CD4-positive, alpha-beta memory T cell (primary cell): ENCODE results near the gene KLC1. TPM values are rescaled to one million over a fixed set of nuclear protein-coding genes. Genes with fewer than 3 reads are reported as not detected.

Experiments used
- CTCF ChIA-PET: fragments of 350-600 bp; sonication (Branson Sonifier 250); formaldehyde crosslinking; loops from one replicate; lab custom pipeline; 2021; ENCODE audit warnings: inconsistent platforms; ENCODE audit not compliant: partially characterized antibody; lab: Charles Lee
- POLR2A ChIA-PET: fragments of 350-600 bp; sonication (Branson Sonifier 250); formaldehyde crosslinking; loops from one replicate; lab custom pipeline; 2021; ENCODE audit not compliant: partially characterized antibody; lab: Charles Lee
- DNase-seq, 5 donors: peaks; one replicate each; pipeline versions ENCODE4 v3.0.0 to v3.0.0-alpha.2; 2020 to 2022; ENCODE audit warnings: mixed read lengths in 1 of 5
- H3K27ac ChIP-seq: one replicate; pipeline ENCODE4 v1.7.0; 2013; ENCODE audit warnings: low read depth, low read length
- H3K27me3 ChIP-seq: 2 replicates; pipeline ENCODE4 v1.7.0; 2013; ENCODE audit warnings: mild to moderate bottlenecking, low read length, moderate library complexity; ENCODE audit not compliant: insufficient read depth
- H3K36me3 ChIP-seq: 2 replicates; pipeline ENCODE4 v1.7.0; 2013; ENCODE audit warnings: mild to moderate bottlenecking, low read length, moderate library complexity; ENCODE audit not compliant: insufficient read depth
- H3K4me1 ChIP-seq: 2 replicates; pipeline ENCODE4 v1.7.0; 2013; ENCODE audit warnings: mild to moderate bottlenecking, low read length, moderate library complexity; ENCODE audit not compliant: insufficient read depth
- H3K4me3 ChIP-seq, 2 donors: one replicate each; pipeline ENCODE4 v1.7.0; 2013; ENCODE audit warnings: low read length in 2 of 2, mild to moderate bottlenecking in 1 of 2
- H3K9me3 ChIP-seq, 2 donors: one replicate each; pipeline ENCODE4 v1.7.0; 2013; ENCODE audit warnings: low read length in 2 of 2, control low read depth in 1 of 2; ENCODE audit not compliant: control insufficient read depth in 1 of 2
- H3K27ac Mint-ChIP-seq, 7 donors: one replicate each; pipeline ENCODE4 v1.8.0; 2020 to 2021; ENCODE audit warnings: mixed read lengths in 7 of 7, mild to moderate bottlenecking in 6 of 7, inconsistent platforms in 3 of 7, moderate library complexity in 3 of 7
- H3K27me3 Mint-ChIP-seq, 2 donors: one replicate each; pipeline ENCODE4 v1.8.0; 2020 to 2021; ENCODE audit warnings: mixed read lengths in 2 of 2
- H3K36me3 Mint-ChIP-seq, 2 donors: one replicate each; pipeline ENCODE4 v1.8.0; 2020 to 2021; ENCODE audit warnings: mixed read lengths in 2 of 2, inconsistent platforms in 1 of 2, mild to moderate bottlenecking in 1 of 2
- H3K4me1 Mint-ChIP-seq, 4 donors: one replicate each; pipeline ENCODE4 v1.8.0; 2020 to 2021; ENCODE audit warnings: mixed read lengths in 4 of 4, mild to moderate bottlenecking in 1 of 4
- H3K4me3 Mint-ChIP-seq, 8 donors: one replicate each; pipeline ENCODE4 v1.8.0; 2020 to 2021; ENCODE audit warnings: mixed read lengths in 8 of 8, mild to moderate bottlenecking in 7 of 8, moderate library complexity in 6 of 8, inconsistent platforms in 3 of 8
- H3K9me3 Mint-ChIP-seq, 8 donors: one replicate each; pipeline ENCODE4 v1.8.0; 2020 to 2021; ENCODE audit warnings: mixed read lengths in 8 of 8, mild to moderate bottlenecking in 5 of 8, inconsistent platforms in 3 of 8, moderate library complexity in 1 of 8
- intact Hi-C: fragments of 100-400 bp; cut with micrococcal nuclease; formaldehyde crosslinking; loops from one replicate; pipeline ENCODE4 v1.15.1; 2023
- polyA plus RNA-seq, 2 donors: library from polyadenylated mRNA; unstranded; fragments of 300-500 nt; fragmentation: Illumina TruSeq; gene quantifications; one replicate each; pipeline ENCODE4 v1.2.3, GENCODE V29; 2021
- total RNA-seq, 2 experiments: library from RNA; stranded (reverse); gene quantifications; one replicate each; pipeline ENCODE4 v1.2.3, GENCODE V29; 2021

KLC1 gene
- total and polyA plus RNA-seq, 4 experiments from 2014 or later = 31.8 to 278 (median 165) TPM

GRCh38 chr14:103707329-103708263 lies 78.6 kb downstream of the KLC1 start:
- H3K36me3 Mint-ChIP-seq = peaks cover 10 to 20% of the 10 kb centered on the region in 2 donors
- no peaks in the 10 kb centered on the region for H3K4me1 ChIP-seq
- DNase-seq = peak in 1 of 5 donors; percentile 21
- POLR2A ChIA-PET = interaction anchor here (1.4 kb wide), 1 partner anchor 8 kb away, joined by 4 read pairs; the partner anchor contains the start of genes XRCC3 and ZFYVE21
- H3K27ac Mint-ChIP-seq = no peak overlapping the region
- H3K4me1 Mint-ChIP-seq = peaks cover 2 to 13% (median 4%) of the 10 kb centered on the region in 4 donors
- no peaks in the 10 kb centered on the region for H3K9me3 ChIP-seq
- no peaks in the 10 kb centered on the region for H3K36me3 ChIP-seq
- peaks cover 0 to 8% (median 0%) of the 10 kb centered on the region in 8 donors for H3K9me3 Mint-ChIP-seq
- no peaks in the 10 kb centered on the region for H3K27me3 ChIP-seq
- no peak overlapping the region for H3K4me3 ChIP-seq
- CTCF ChIA-PET = no interaction called here
- H3K27ac ChIP-seq = no peak overlapping the region
- intact Hi-C loops = no loop called here
- H3K4me3 Mint-ChIP-seq = no peak overlapping the region
- H3K27me3 Mint-ChIP-seq = no peaks in the 10 kb centered on the region

GRCh38 chr14:103708750-103709187 lies 79.8 kb downstream of the KLC1 start:
- peaks cover 3 to 24% (median 7%) of the 10 kb centered on the region in 4 donors for H3K4me1 Mint-ChIP-seq
- no peak for DNase-seq
- H3K27me3 Mint-ChIP-seq = no peaks in the 10 kb centered on the region
- Histone ChIP-seq H3K4me1 (peaks cover 3% of the 10 kb centered on the region), H3K27me3 (no peaks in the 10 kb centered on the region), H3K9me3 (no peaks in the 10 kb centered on the region), H3K4me3 (no peak overlapping the region), H3K36me3 (no peaks in the 10 kb centered on the region), H3K27ac (no peak overlapping the region)
- peak overlapping the region in 1 of 8 donors; percentile 36 for H3K4me3 Mint-ChIP-seq
- no peak overlapping the region for H3K27ac Mint-ChIP-seq
- intact Hi-C loops = no loop called here
- peaks cover 0 to 8% (median 0%) of the 10 kb centered on the region in 8 donors for H3K9me3 Mint-ChIP-seq
- CTCF ChIA-PET = no interaction called here
- peaks cover 3 to 9% of the 10 kb centered on the region in 2 donors for H3K36me3 Mint-ChIP-seq
- POLR2A ChIA-PET = no interaction called here

GRCh38 chr14:103709814-103710213 lies 80.8 kb downstream of the KLC1 start:
- intact Hi-C loops = no loop called here
- Histone ChIP-seq H3K27ac (no peak overlapping the region), H3K4me3 (no peak overlapping the region), H3K36me3 (no peaks in the 10 kb centered on the region), H3K4me1 (peaks cover 12% of the 10 kb centered on the region), H3K9me3 (no peaks in the 10 kb centered on the region), H3K27me3 (no peaks in the 10 kb centered on the region)
- ChIA-PET POLR2A (no interaction called here), CTCF (no interaction called here)
- Mint-ChIP-seq H3K27ac (peak overlapping the region in 2 of 7 donors; percentile 78 to 79), H3K4me1 (peaks cover 1 to 30% (median 11%) of the 10 kb centered on the region in 4 donors), H3K4me3 (no peak overlapping the region), H3K36me3 (peaks cover 0 to 4% of the 10 kb centered on the region in 2 donors), H3K27me3 (no peaks in the 10 kb centered on the region), H3K9me3 (peaks cover 0 to 6% (median 0%) of the 10 kb centered on the region in 8 donors)
- no peak for DNase-seq

GRCh38 chr14:103710771-103711377 lies 81.9 kb downstream of the KLC1 start:
- ChIA-PET CTCF (no interaction called here), POLR2A (no interaction called here)
- H3K4me1 Mint-ChIP-seq = peaks cover 4 to 34% (median 16%) of the 10 kb centered on the region in 4 donors
- no peaks in the 10 kb centered on the region for H3K27me3 ChIP-seq
- no peak overlapping the region for H3K4me3 ChIP-seq
- no peak for DNase-seq
- H3K9me3 ChIP-seq = no peaks in the 10 kb centered on the region
- H3K27me3 Mint-ChIP-seq = no peaks in the 10 kb centered on the region
- H3K27ac Mint-ChIP-seq = peak overlapping the region in 4 of 7 donors; percentile 8 to 85 (median 50)
- peaks cover 0 to 6% (median 0%) of the 10 kb centered on the region in 8 donors for H3K9me3 Mint-ChIP-seq
- intact Hi-C loops = no loop called here
- H3K4me3 Mint-ChIP-seq = peak overlapping the region in 1 of 8 donors; percentile 30
- H3K36me3 ChIP-seq = no peaks in the 10 kb centered on the region
- peaks cover 12% of the 10 kb centered on the region for H3K4me1 ChIP-seq
- peaks cover 0 to 3% of the 10 kb centered on the region in 2 donors for H3K36me3 Mint-ChIP-seq
- H3K27ac ChIP-seq = no peak overlapping the region

GRCh38 chr14:103711516-103712431 lies 82.8 kb downstream of the KLC1 start:
- no peak overlapping the region for H3K27ac ChIP-seq
- H3K27me3 ChIP-seq = no peaks in the 10 kb centered on the region
- H3K9me3 ChIP-seq = no peaks in the 10 kb centered on the region
- no peak overlapping the region for H3K4me3 ChIP-seq
- peaks cover 0 to 3% of the 10 kb centered on the region in 2 donors for H3K36me3 Mint-ChIP-seq
- no peaks in the 10 kb centered on the region for H3K36me3 ChIP-seq
- H3K4me3 Mint-ChIP-seq = peak overlapping the region in 3 of 8 donors; percentile 9 to 43 (median 35)
- peak overlapping the region in 4 of 7 donors; percentile 35 to 85 (median 63) for H3K27ac Mint-ChIP-seq
- DNase-seq = peak in 1 of 5 donors; percentile 30
- H3K4me1 ChIP-seq = peaks cover 17% of the 10 kb centered on the region
- H3K4me1 Mint-ChIP-seq = peaks cover 5 to 38% (median 18%) of the 10 kb centered on the region in 4 donors
- CTCF ChIA-PET = no interaction called here
- peaks cover 0 to 6% (median 0%) of the 10 kb centered on the region in 8 donors for H3K9me3 Mint-ChIP-seq
- intact Hi-C loops = no loop called here
- no peaks in the 10 kb centered on the region for H3K27me3 Mint-ChIP-seq
- POLR2A ChIA-PET = no interaction called here

- peaks cover 0 to 3% of the 10 kb centered on the region in 2 donors for H3K36me3 Mint-ChIP-seq
- Histone ChIP-seq H3K27me3 (no peaks in the 10 kb centered on the region), H3K36me3 (no peaks in the 10 kb centered on the region), H3K4me3 (no peak overlapping the region), H3K4me1 (peaks cover 21% of the 10 kb centered on the region), H3K27ac (no peak overlapping the region), H3K9me3 (no peaks in the 10 kb centered on the region)
- no peak overlapping the region for H3K4me3 Mint-ChIP-seq
- ChIA-PET POLR2A (interaction anchor here (1.5 kb wide), 1 partner anchor 8 kb away, joined by 4 read pairs; no protein-coding TSS in a partner anchor), CTCF (interaction anchor here (0.6 kb wide), 1 partner anchor 18 kb away, joined by 3 read pairs; no protein-coding TSS in a partner anchor)
- H3K4me1 Mint-ChIP-seq = peaks cover 12 to 47% (median 27%) of the 10 kb centered on the region in 4 donors
- H3K27me3 Mint-ChIP-seq = no peaks in the 10 kb centered on the region
- intact Hi-C loops = no loop called here
- DNase-seq = peak in 1 of 5 donors; percentile 38
- H3K27ac Mint-ChIP-seq = peak overlapping the region in 4 of 7 donors; percentile 22 to 75 (median 52)
- H3K9me3 Mint-ChIP-seq = peaks cover 0 to 6% (median 0%) of the 10 kb centered on the region in 8 donors
Measured at GRCh38 chr14:103712633-103713247, 83.7 kb downstream of the KLC1 start.
